ENCODE measurements around the gene RNF144B. TPM values are rescaled to one million over a fixed set of nuclear protein-coding genes. Genes with fewer than 3 reads are reported as not detected.

The RNF144B gene
- total RNA-seq, 1 donor = 2.6 TPM

DNA sequence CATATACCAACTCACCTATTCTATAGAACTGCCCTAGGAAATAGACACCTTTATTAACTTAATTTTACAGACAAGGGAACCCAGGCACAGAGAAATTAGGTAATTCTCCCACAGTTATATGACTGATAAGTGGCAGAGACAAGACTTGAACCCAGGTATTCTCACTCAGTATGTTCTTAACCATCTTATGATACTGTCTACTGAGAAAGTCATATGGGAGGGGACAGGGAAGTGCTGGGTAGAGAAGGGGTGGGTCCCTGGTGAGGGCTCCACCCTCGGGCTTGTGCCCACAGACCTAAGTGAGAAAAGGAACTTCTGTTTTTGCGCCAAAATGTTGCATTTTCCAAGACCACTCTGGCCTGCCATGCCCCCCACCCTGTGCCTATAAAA lies 123.5 kb downstream of the RNF144B start:
- no peak for DNase-seq (ENCODE audit: low read depth)
- H3K4me3 ChIP-seq (ENCODE audit: low read depth, low read length) = no peak overlapping the region
- TF ChIP-seq, protein P1, sequence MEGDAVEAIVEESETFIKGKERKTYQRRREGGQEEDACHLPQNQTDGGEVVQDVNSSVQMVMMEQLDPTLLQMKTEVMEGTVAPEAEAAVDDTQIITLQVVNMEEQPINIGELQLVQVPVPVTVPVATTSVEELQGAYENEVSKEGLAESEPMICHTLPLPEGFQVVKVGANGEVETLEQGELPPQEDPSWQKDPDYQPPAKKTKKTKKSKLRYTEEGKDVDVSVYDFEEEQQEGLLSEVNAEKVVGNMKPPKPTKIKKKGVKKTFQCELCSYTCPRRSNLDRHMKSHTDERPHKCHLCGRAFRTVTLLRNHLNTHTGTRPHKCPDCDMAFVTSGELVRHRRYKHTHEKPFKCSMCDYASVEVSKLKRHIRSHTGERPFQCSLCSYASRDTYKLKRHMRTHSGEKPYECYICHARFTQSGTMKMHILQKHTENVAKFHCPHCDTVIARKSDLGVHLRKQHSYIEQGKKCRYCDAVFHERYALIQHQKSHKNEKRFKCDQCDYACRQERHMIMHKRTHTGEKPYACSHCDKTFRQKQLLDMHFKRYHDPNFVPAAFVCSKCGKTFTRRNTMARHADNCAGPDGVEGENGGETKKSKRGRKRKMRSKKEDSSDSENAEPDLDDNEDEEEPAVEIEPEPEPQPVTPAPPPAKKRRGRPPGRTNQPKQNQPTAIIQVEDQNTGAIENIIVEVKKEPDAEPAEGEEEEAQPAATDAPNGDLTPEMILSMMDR (IDR thresholded peaks at IDR 0.05; ENCODE audit: insufficient read depth, low read depth, low read length) = no peak

DNA sequence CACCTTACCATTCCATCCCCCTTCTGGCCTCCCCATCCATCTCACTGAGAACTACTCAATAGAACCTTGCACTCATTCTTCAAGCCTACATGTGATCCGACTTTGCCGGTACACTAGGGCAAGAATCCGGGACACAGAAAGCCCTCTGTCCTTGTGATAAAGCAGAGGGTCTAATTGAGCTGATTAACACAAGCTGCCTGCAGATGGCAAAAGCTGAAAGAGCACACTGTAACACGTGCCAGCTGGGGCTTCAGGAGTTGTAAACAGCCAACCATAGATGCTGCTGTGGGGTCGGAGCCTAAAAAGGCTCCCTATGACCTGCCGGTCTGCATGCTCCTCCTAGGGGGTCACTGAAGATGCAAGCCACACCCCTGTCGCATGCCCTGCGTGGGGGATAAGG lies 124.1 kb downstream of the RNF144B start:
- TF ChIP-seq, protein P1 (IDR thresholded peaks at IDR 0.05; ENCODE audit: insufficient read depth, low read depth, low read length) = no peak
- DNase-seq (ENCODE audit: low read depth) = no peak

DNA sequence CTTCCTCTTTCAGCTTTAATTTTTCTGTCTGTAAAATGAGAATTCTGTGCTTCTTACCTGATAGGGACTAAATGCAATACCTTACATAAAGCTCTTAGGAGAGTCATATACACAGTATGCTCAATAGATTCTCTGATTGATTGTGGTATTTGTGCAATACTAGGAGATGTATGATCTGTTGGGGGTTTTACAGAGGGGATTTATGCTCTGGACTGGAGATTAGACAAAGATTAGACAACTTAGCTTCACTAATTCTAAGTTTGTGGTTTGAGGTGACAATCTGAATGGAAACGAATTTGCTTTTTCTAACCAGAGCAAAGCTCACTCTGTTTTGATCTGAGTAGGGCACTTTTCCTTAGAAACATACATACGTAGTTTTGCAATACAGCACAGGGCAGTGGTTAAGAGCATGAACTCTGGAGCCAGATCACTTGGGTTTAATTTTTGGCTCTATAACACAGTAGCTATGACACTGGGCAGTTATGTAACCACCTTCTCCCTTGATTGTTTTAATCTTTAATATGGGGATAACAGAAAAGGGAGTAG lies 126.2 kb downstream of the RNF144B start:
- DNase-seq (ENCODE audit: low read depth) = no peak
- TF ChIP-seq, protein P1 (IDR thresholded peaks at IDR 0.05; ENCODE audit: insufficient read depth, low read depth, low read length) = no peak
- H3K4me3 ChIP-seq (ENCODE audit: low read depth, low read length) = no peak overlapping the region

More for the DNA sequence above, 124.1 kb downstream of the RNF144B start:
- H3K4me3 ChIP-seq (ENCODE audit: low read depth, low read length) = no peak overlapping the region

DNA sequence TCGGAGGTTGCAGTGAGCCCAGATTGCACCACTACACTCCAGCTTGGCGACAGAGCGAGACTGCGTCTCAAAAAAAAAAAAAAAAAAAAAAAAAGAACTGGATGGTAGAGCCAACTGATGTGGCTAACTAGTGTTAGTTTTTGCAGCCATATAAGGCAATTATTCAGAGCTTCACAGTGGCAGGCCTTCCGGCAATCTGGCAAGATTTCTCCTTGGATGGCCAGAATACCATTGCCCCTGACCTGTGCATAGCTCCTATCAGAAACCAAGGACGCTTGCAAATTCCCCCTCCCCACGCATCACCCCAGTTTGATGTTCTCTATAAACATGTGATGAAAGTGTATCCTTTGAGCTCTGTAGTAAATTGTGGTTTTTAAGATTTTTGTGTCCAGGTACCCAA lies 127.0 kb downstream of the RNF144B start:
- no peak overlapping the region for H3K4me3 ChIP-seq (ENCODE audit: low read depth, low read length)
- no peak for DNase-seq (ENCODE audit: low read depth)
- TF ChIP-seq, protein P1 (IDR thresholded peaks at IDR 0.05; ENCODE audit: insufficient read depth, low read depth, low read length) = no peak

DNA sequence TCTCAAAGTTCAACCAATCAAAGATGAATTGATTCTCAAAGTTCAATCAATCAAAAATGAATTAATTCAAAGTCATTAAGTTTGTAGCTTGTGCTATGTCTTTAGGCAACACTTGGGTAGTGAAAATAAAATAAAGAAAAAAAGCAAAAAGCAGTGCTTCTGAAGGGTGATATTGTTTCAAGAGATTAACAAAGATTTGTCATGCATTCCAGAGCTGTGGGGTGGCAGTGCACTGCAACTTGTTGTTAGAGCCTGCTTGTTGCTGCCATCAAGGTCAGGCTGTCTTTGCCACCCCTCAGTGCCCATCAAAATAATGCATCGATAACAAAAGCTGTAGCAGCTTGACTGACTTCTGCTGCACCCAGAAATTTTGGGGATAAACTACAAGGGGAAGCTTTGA lies 128.6 kb downstream of the RNF144B start:
- DNase-seq (ENCODE audit: low read depth) = no peak
- TF ChIP-seq, protein P1 (IDR thresholded peaks at IDR 0.05; ENCODE audit: insufficient read depth, low read depth, low read length) = no peak
- H3K4me3 ChIP-seq (ENCODE audit: low read depth, low read length) = no peak overlapping the region

Other genes starting within 250 kb of the RNF144B start
- gene TPMT, start 232.3 kb upstream of the RNF144B start, total RNA-seq = 8.4 and 16.4 TPM in 2 replicates
- gene KDM1B, start 231.9 kb upstream of the RNF144B start, total RNA-seq = 14.2 and 17.3 TPM in 2 replicates
- gene DEK, start 122.8 kb upstream of the RNF144B start, total RNA-seq = 113 and 117 TPM in 2 replicates